HuH-7.5 (cell line): ENCODE results near the gene OR6F1.
A peak's percentile ranks its signal among the peaks of the same experiment; 100 is the strongest.
"Not testable (repeated sequence)": the region's sequence is repeated elsewhere in the genome, so short reads cannot be mapped to it uniquely, and the experiment has no call there.

Source experiments
- DNase-seq: peaks from one replicate; pipeline ENCODE4 v3.0.0; 2011; ENCODE audit warnings: low spot score

Gene OR6F1

GRCh38 chr1:247716546-247716945 lies at the start of gene OR6F1:
Gene OR6F1 (minus strand): TSS chr1:247716646. CDS start chr1:247712755, 3,891 bp downstream.
- no peak for DNase-seq

DNA sequence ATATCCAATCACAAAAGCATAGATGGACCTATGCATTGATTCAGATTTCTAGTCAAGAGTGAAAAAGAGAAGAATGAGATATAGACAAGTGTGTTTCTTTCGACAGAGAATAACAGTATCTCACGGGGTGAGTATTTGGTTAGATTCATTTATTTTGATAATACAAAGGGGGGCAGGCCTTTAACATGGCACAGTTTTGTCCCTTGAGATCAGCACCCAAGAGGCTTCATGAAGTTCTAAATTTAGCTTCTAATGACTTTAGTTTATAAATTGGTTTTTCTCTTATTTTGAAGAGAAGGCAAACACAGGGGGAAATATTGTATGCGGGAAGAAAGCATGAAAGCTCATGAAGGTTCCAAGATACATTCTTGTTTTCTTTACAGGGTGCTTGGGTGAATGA lies 44.0 kb upstream of the OR6F1 start, which contains the start of gene OR1C1:
OR1C1 (minus strand) TSS at position 101 of the 400 bp plus-strand sequence. CDS start 2,150 bp downstream, outside the sequence.
- DNase-seq, result no peak

GRCh38 chr1:247754311-247754710 lies 37.9 kb upstream of the OR6F1 start:
- not testable (repeated sequence) for DNase-seq

GRCh38 chr1:247749870-247750269 lies 33.4 kb upstream of the OR6F1 start:
- DNase-seq, result no peak

DNA sequence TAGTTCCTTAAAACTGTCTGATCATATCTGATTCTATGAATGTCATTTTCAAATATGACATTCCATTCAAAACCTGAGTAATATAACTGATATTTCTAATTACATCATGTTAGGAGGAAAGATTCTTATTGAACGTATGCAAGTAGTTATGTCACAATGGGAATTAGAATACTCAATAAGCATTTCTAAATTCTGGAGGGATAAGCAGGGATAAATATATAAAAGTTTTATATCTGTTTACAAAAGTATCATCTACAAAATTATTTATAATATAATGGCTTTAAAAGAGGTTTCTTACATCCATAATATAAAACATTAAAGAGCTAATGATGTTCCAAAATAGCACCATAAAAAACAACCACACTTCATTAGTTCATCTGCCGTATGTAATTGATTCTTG lies 31.6 kb upstream of the OR6F1 start, which contains the start of gene OR14A2:
OR14A2 (minus strand) TSS at position 101 of the 400 bp plus-strand sequence.
- DNase-seq, result no peak

GRCh38 chr1:247747616-247748015 lies 31.2 kb upstream of the OR6F1 start:
- no peak for DNase-seq

- no peak for DNase-seq
Observed at GRCh38 chr1:247746391-247746935, 30.0 kb upstream of the OR6F1 start.

GRCh38 chr1:247742215-247742760 lies 25.8 kb upstream of the OR6F1 start:
- not testable (repeated sequence) for DNase-seq

DNA sequence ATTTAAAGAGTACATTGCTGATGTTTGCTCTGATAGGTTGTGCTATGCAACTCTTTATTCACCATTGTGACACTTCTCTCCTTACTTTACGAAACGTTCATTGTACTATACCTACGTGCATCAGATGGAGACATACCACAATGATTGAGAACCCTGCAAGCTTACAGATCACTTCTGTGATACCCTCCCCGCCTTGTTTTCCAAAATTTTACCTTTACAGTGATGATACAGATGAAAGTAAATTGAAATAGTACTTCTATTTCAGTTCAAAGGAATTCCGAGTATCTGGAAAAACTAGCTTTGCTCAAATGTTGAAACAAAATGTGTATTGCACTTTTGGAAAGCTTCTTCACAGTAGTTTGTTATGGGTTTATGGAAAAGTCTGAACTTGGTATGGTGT lies 25.3 kb upstream of the OR6F1 start:
- DNase-seq, result no peak

GRCh38 chr1:247740721-247741120 lies 24.3 kb upstream of the OR6F1 start:
- no peak for DNase-seq

GRCh38 chr1:247738315-247738714 lies 21.9 kb upstream of the OR6F1 start, which contains the start of gene OR14K1:
Gene OR14K1 (plus strand): TSS chr1:247738615. CDS start chr1:247738615, 0 bp downstream.
- no peak for DNase-seq

- DNase-seq, result no peak
Observed at GRCh38 chr1:247721222-247721621, 4.8 kb upstream of the OR6F1 start.

GRCh38 chr1:247713753-247714152 lies 2.7 kb downstream of the OR6F1 start:
- no peak for DNase-seq

GRCh38 chr1:247710681-247711080 lies 5.8 kb downstream of the OR6F1 start:
- DNase-seq, result not testable (repeated sequence)

GRCh38 chr1:247701338-247701737 lies 15.1 kb downstream of the OR6F1 start:
- no peak for DNase-seq

DNA sequence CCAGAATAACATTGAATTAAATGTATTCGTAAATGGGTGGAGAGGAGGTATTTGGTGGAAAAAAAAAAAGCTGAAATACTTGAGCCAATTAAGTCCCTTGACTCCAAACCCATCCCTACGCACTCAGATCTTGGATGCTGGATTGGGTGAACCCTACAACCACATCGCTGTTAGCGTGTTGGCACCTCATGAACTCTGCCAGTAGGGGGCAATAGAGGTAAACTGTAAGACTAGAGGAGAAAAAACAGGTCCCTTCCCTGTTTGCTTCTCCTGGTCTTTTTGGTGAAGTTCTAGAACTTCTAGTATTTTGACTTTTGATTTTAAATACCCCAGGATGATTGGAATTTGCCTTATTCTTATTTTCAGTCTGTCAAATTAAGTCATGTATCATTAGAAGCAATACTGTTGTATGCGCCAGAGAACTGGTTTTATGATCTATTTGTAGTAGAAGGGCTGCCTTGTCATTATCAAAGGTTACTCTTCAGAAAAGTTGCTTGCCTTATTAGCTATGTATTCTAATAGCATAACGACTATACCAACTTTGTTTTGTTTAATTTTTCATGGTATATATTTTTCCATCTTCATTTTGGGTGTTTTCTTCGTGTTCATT lies 35.1 kb downstream of the OR6F1 start:
- DNase-seq, result peak; percentile 6

- DNase-seq, result no peak
Observed at GRCh38 chr1:247680171-247680570, 36.3 kb downstream of the OR6F1 start.

- no peak for DNase-seq
Observed at GRCh38 chr1:247679639-247680038, 36.8 kb downstream of the OR6F1 start, which contains the start of gene OR13G1. Gene OR13G1 (minus strand): TSS chr1:247679739. CDS start chr1:247673041, 6,698 bp downstream.

DNA sequence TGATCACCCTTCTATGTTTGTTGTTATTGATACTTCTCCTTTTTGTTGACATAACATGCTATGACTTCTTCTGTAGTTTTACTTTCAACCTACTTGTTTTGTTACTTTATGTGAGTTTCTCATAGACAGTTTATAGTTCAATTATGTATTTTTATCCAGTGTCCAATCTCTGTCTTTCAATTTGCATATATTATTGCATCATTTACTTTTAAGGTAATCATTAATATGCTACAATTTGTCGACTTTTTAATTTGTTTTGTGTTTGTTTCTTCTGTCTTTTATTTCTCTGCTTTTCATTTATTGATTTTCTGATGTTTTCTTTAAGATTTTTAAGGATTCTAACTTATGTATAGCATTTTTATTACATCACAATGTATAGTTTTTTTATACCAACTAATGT lies 47.2 kb downstream of the OR6F1 start:
- no peak for DNase-seq
